CD8-positive, alpha-beta memory T cell (primary cell): ENCODE results near the gene OR5K4. TPM values are rescaled to one million over a fixed set of nuclear protein-coding genes. Genes with fewer than 3 reads are reported as not detected.

Source experiments
- CTCF ChIA-PET: fragments of 350-600 bp; sonication (Branson Sonifier 250); formaldehyde crosslinking; loops from one replicate; lab custom pipeline; 2021; ENCODE audit warnings: antibody characterized with exemption; lab: Charles Lee
- POLR2A ChIA-PET: fragments of 350-600 bp; sonication (Branson Sonifier 250); formaldehyde crosslinking; loops from one replicate; lab custom pipeline; 2021; ENCODE audit warnings: antibody characterized with exemption; lab: Charles Lee
- DNase-seq, 5 donors: peaks; one replicate each; pipeline versions ENCODE4 v3.0.0 to v3.0.0-alpha.2; 2020 to 2022; ENCODE audit warnings: mixed read lengths in 1 of 5
- H3K27ac ChIP-seq: one replicate; pipeline ENCODE4 v1.7.0; 2013; ENCODE audit warnings: low read depth, mild to moderate bottlenecking, low read length, moderate library complexity
- H3K27me3 ChIP-seq: 2 replicates; pipeline ENCODE4 v1.7.0; 2013; ENCODE audit warnings: low read length, mild to moderate bottlenecking; ENCODE audit not compliant: insufficient read depth, poor library complexity, severe bottlenecking
- H3K36me3 ChIP-seq: 2 replicates; pipeline ENCODE4 v1.7.0; 2013; ENCODE audit warnings: mild to moderate bottlenecking, low read length, moderate library complexity; ENCODE audit not compliant: insufficient read depth
- H3K4me1 ChIP-seq: 2 replicates; pipeline ENCODE4 v1.7.0; 2013; ENCODE audit warnings: mild to moderate bottlenecking, low read length, moderate library complexity; ENCODE audit not compliant: insufficient read depth
- H3K4me3 ChIP-seq: 2 replicates; pipeline ENCODE4 v1.7.0; 2013; ENCODE audit warnings: mild to moderate bottlenecking, low read length
- H3K9me3 ChIP-seq: 2 replicates; pipeline ENCODE4 v1.7.0; 2013; ENCODE audit warnings: mild to moderate bottlenecking, low read length
- H3K27ac Mint-ChIP-seq, 8 donors: one replicate each; pipeline ENCODE4 v1.8.0; 2020 to 2021; ENCODE audit warnings: mixed read lengths in 8 of 8, mild to moderate bottlenecking in 6 of 8, inconsistent platforms in 3 of 8, moderate library complexity in 3 of 8
- H3K27me3 Mint-ChIP-seq, 2 donors: one replicate each; pipeline ENCODE4 v1.8.0; 2020 to 2021; ENCODE audit warnings: mixed read lengths in 2 of 2, mild to moderate bottlenecking in 1 of 2, moderate library complexity in 1 of 2
- H3K36me3 Mint-ChIP-seq, 3 donors: one replicate each; pipeline ENCODE4 v1.8.0; 2020 to 2021; ENCODE audit warnings: mixed read lengths in 3 of 3, inconsistent platforms in 1 of 3, mild to moderate bottlenecking in 1 of 3
- H3K4me1 Mint-ChIP-seq, 3 donors: one replicate each; pipeline ENCODE4 v1.8.0; 2020 to 2021; ENCODE audit warnings: mixed read lengths in 3 of 3, inconsistent platforms in 1 of 3, mild to moderate bottlenecking in 1 of 3
- H3K4me3 Mint-ChIP-seq, 7 donors: one replicate each; pipeline ENCODE4 v1.8.0; 2020 to 2021; ENCODE audit warnings: mixed read lengths in 7 of 7, mild to moderate bottlenecking in 6 of 7, moderate library complexity in 4 of 7, inconsistent platforms in 2 of 7
- H3K9me3 Mint-ChIP-seq, 5 donors: one replicate each; pipeline ENCODE4 v1.8.0; 2020 to 2022; ENCODE audit warnings: mixed read lengths in 5 of 5, mild to moderate bottlenecking in 3 of 5, moderate library complexity in 2 of 5, inconsistent platforms in 1 of 5
- polyA plus RNA-seq: library from polyadenylated mRNA; unstranded; fragments of 300-500 nt; fragmentation: Illumina TruSeq; gene quantifications from one replicate; pipeline ENCODE4 v1.2.3, GENCODE V29; 2021
- total RNA-seq, 2 experiments: library from RNA; stranded (reverse); gene quantifications; one replicate each; pipeline ENCODE4 v1.2.3, GENCODE V29; 2021

The OR5K4 gene, protein sequence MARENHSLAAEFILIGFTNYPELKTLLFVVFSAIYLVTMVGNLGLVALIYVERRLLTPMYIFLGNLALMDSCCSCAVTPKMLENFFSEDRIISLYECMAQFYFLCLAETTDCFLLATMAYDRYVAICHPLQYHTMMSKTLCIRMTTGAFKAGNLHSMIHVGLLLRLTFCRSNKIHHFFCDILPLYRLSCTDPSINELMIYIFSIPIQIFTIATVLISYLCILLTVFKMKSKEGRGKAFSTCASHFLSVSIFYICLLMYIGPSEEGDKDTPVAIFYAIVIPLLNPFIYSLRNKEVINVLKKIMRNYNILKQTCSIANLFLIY
- total RNA-seq (not detected), polyA plus RNA-seq (not detected)

DNA sequence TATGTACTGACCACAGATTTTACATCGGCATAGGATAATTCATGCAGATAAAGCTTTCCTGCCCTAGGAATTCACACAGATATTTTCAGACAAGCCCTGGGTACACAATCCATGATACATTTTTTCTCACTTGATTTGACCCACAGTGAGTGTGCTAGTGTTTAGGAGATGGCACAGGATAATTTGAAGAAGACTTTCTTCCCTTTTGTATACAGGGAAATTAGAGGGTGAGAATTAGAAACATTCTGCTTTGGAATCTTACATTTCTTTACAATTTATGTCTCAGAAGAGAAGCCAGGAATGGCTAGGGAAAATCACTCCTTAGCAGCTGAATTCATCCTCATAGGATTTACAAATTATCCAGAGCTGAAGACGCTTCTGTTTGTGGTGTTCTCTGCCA, at the start of gene OR5K4:
Gene OR5K4, plus strand, starts transcription at position 301 of the 400 bp plus-strand sequence. Its CDS starts 0 bp downstream, at position 301.
- no peak within 1 kb of the TSS for H3K27ac ChIP-seq
- no peaks in the 10 kb centered on the region for H3K9me3 ChIP-seq
- H3K4me1 Mint-ChIP-seq: no peaks in the 10 kb centered on the region
- H3K27me3 ChIP-seq: no peaks in the 10 kb centered on the region
- no peak within 1 kb of the TSS for H3K4me3 ChIP-seq
- H3K9me3 Mint-ChIP-seq: peaks cover 2 to 10% (median 4%) of the 10 kb centered on the region in 5 donors
- ChIA-PET POLR2A (no interaction called here), CTCF (no interaction called here)
- H3K36me3 ChIP-seq: no peaks in the 10 kb centered on the region
- DNase-seq: no peak
- H3K4me3 Mint-ChIP-seq: no peak within 1 kb of the TSS
- peaks cover 1 to 6% (median 4%) of the 10 kb centered on the region in 3 donors for H3K36me3 Mint-ChIP-seq
- peaks cover 5 to 11% of the 10 kb centered on the region in 2 donors for H3K27me3 Mint-ChIP-seq
- H3K4me1 ChIP-seq: no peaks in the 10 kb centered on the region
- no peak within 1 kb of the TSS for H3K27ac Mint-ChIP-seq

DNA sequence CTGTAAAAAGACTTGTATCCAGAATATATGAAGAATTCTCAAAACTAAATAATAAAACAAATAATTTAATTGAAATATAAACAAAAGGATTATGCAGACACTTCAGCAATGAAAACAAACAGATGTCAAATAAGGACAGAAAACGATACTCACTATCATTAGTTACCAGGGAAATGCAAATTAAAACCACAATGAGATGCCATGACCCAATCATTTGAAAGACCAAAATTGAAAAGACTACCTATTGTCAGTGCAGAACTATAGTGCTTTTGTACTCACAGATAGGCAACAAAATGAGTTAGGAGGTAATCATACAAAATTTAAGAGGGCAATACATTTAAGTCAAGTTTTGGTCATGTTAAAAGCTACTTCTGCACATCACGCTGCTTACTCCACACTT, 31.6 kb upstream of the OR5K4 start:
- H3K27me3 Mint-ChIP-seq: no peaks in the 10 kb centered on the region
- no peak overlapping the region for H3K27ac Mint-ChIP-seq
- H3K9me3 ChIP-seq: no peaks in the 10 kb centered on the region
- no peak overlapping the region for H3K4me3 Mint-ChIP-seq
- no peaks in the 10 kb centered on the region for H3K4me1 ChIP-seq
- H3K36me3 Mint-ChIP-seq: no peaks in the 10 kb centered on the region
- no peak for DNase-seq
- no peaks in the 10 kb centered on the region for H3K9me3 Mint-ChIP-seq
- CTCF ChIA-PET: no interaction called here
- H3K36me3 ChIP-seq: no peaks in the 10 kb centered on the region
- POLR2A ChIA-PET: no interaction called here
- no peaks in the 10 kb centered on the region for H3K4me1 Mint-ChIP-seq
- no peak overlapping the region for H3K27ac ChIP-seq
- H3K27me3 ChIP-seq: no peaks in the 10 kb centered on the region
- no peak overlapping the region for H3K4me3 ChIP-seq

DNA sequence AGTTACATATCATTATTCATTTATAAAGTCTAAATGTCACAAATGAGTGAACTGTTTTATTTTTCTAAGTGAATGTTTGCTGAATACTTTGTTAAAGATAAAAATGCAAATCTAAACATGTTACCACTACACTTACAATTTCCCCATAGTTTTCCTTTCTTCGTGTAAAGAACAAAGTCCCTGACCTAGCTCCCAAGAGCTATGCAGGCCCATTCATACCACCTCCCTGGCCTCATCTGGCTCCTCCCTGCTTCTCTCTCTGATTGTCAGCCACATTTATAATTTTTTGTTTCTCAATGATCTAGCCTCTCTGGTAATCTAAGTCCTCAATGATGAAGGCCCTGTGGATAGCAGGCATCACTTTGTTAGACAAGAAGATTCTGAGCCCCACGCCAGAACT, 31.0 kb upstream of the OR5K4 start:
- ChIA-PET POLR2A (no interaction called here), CTCF (no interaction called here)
- no peak overlapping the region for H3K27ac Mint-ChIP-seq
- no peaks in the 10 kb centered on the region for H3K4me1 Mint-ChIP-seq
- H3K27me3 Mint-ChIP-seq: peaks cover 0 to 2% of the 10 kb centered on the region in 2 donors
- Histone ChIP-seq H3K27me3 (no peaks in the 10 kb centered on the region), H3K4me3 (no peak overlapping the region), H3K27ac (no peak overlapping the region), H3K9me3 (no peaks in the 10 kb centered on the region), H3K36me3 (no peaks in the 10 kb centered on the region), H3K4me1 (no peaks in the 10 kb centered on the region)
- DNase-seq: no peak
- no peaks in the 10 kb centered on the region for H3K9me3 Mint-ChIP-seq
- H3K4me3 Mint-ChIP-seq: no peak overlapping the region
- H3K36me3 Mint-ChIP-seq: no peaks in the 10 kb centered on the region

DNA sequence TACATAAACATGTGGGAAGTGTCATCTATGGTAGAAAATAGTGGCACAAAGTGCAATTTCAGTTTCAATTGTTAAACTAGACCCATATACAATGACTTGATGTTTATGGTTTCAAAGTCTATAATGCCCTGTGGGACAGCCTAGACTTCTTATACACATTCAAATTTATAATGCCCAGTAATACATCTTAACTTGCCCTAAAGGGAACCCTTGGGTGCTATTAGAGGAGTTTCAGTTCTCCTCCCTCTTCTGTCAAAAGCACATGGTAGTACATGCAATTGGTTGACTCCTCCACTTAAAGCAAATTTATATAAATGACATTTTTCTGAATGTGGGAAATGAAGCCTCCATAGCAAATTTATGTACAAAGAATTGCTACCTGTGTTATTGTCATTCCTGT, 30.2 kb upstream of the OR5K4 start:
- Mint-ChIP-seq H3K36me3 (no peaks in the 10 kb centered on the region), H3K27ac (no peak overlapping the region), H3K4me3 (no peak overlapping the region), H3K4me1 (no peaks in the 10 kb centered on the region), H3K27me3 (peaks cover 0 to 3% of the 10 kb centered on the region in 2 donors), H3K9me3 (no peaks in the 10 kb centered on the region)
- no peak overlapping the region for H3K27ac ChIP-seq
- DNase-seq: no peak
- ChIA-PET POLR2A (no interaction called here), CTCF (no interaction called here)
- no peak overlapping the region for H3K4me3 ChIP-seq
- H3K9me3 ChIP-seq: no peaks in the 10 kb centered on the region
- no peaks in the 10 kb centered on the region for H3K27me3 ChIP-seq
- no peaks in the 10 kb centered on the region for H3K36me3 ChIP-seq
- H3K4me1 ChIP-seq: no peaks in the 10 kb centered on the region

DNA sequence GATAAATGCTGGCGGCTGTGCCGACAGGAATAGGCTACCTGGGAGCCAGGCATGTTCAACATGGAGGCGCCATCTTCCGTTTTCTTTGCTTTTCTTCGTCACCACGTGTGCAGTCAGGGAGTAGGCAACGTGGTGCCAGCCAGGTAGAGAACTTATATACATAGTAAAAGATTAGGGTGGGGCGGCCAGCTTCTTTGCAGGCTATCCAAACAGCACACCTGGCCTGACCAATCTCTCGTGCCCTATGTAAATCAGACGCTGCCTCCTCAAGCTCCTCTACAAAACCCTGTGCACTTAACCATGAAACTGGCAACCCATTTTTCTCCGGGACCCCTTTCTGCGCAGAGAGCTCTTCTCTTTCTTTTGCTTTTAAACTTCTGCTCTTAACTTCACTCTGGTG, 28.6 kb upstream of the OR5K4 start:
- H3K27me3 ChIP-seq: no peaks in the 10 kb centered on the region
- Mint-ChIP-seq H3K9me3 (no peaks in the 10 kb centered on the region), H3K4me1 (peaks cover 3 to 6% (median 5%) of the 10 kb centered on the region in 3 donors), H3K27me3 (peaks cover 0 to 5% of the 10 kb centered on the region in 2 donors), H3K4me3 (no peak overlapping the region), H3K36me3 (no peaks in the 10 kb centered on the region), H3K27ac (no peak overlapping the region)
- ChIA-PET POLR2A (no interaction called here), CTCF (interaction anchor here (1.8 kb wide), 1 partner anchor 285 kb away, joined by 5 read pairs; no protein-coding TSS in a partner anchor)
- no peaks in the 10 kb centered on the region for H3K9me3 ChIP-seq
- DNase-seq: no peak
- H3K4me1 ChIP-seq: no peaks in the 10 kb centered on the region
- H3K36me3 ChIP-seq: no peaks in the 10 kb centered on the region
- H3K27ac ChIP-seq: no peak overlapping the region
- no peak overlapping the region for H3K4me3 ChIP-seq

DNA sequence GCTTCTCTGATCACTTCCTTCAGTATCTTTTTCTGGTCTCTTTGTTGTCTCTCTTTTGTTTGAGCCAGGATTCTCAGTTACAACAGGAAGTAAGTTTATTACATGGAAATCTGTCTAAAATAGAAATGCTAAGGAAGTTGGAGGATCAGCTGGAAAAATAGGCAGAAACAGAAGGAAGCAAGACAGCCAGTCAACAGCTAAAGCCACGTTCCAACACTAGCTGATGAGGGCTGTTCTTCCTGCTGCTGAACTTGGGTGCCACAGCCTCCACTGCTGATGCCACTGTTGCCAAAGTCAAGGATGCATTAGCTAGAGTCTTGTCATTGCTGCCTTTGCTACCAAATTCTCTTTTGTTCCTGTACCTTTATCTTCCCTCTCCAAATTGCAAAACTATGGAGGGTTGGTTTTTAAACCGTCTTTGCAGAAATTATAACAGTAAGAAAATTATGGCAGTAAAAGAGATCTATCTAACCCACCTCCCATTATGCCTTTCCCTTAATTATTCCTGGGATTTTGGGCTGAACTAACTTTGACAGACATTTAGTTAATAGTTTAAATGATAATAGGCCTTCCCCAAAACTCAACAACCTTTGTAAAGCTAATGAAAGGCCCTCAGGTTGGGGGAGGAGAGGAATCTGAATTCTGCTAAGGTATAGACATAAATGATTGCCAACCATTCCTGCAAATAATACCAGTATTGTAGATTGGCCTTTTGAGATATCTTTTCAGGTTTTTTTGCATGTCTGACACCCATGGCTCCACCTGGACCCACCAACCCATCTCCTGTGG, 27.4 kb upstream of the OR5K4 start:
- Histone ChIP-seq H3K27me3 (no peaks in the 10 kb centered on the region), H3K36me3 (no peaks in the 10 kb centered on the region), H3K27ac (no peak overlapping the region), H3K4me3 (no peak overlapping the region), H3K4me1 (no peaks in the 10 kb centered on the region), H3K9me3 (no peaks in the 10 kb centered on the region)
- H3K27me3 Mint-ChIP-seq: peaks cover 4 to 5% of the 10 kb centered on the region in 2 donors
- H3K36me3 Mint-ChIP-seq: no peaks in the 10 kb centered on the region
- no peak overlapping the region for H3K27ac Mint-ChIP-seq
- CTCF ChIA-PET: interaction anchor here (1.1 to 1.8 kb wide), 2 partner anchors 141 to 286 kb away, joined by 3 to 5 read pairs; no protein-coding TSS in a partner anchor
- no peak overlapping the region for H3K4me3 Mint-ChIP-seq
- H3K4me1 Mint-ChIP-seq: peaks cover 3 to 6% (median 5%) of the 10 kb centered on the region in 3 donors
- POLR2A ChIA-PET: no interaction called here
- no peaks in the 10 kb centered on the region for H3K9me3 Mint-ChIP-seq
- no peak for DNase-seq

DNA sequence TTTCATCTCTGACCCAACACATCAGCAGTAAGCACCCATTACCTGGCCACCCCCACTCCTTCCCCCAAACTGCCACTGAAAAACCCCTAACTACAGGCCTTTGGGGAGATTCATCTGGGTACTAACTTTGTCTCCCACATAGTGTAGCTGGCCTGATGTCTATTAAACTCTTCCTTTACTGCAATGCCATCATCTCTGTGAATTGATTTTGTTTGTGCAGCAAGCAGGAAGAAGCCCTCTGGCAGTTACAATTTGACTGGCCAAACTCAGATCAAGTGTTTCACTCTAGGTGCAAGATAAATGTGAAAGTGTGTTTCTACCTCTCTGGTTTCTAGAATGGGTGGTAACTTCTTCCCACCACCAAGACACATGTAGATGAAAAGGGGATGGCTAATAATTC, 26.7 kb upstream of the OR5K4 start:
- Histone ChIP-seq H3K27me3 (no peaks in the 10 kb centered on the region), H3K36me3 (no peaks in the 10 kb centered on the region), H3K4me1 (no peaks in the 10 kb centered on the region), H3K27ac (no peak overlapping the region), H3K9me3 (no peaks in the 10 kb centered on the region), H3K4me3 (no peak overlapping the region)
- no peak overlapping the region for H3K4me3 Mint-ChIP-seq
- peaks cover 4 to 5% of the 10 kb centered on the region in 2 donors for H3K27me3 Mint-ChIP-seq
- H3K9me3 Mint-ChIP-seq: no peaks in the 10 kb centered on the region
- peaks cover 3 to 6% (median 5%) of the 10 kb centered on the region in 3 donors for H3K4me1 Mint-ChIP-seq
- no peak for DNase-seq
- no peaks in the 10 kb centered on the region for H3K36me3 Mint-ChIP-seq
- POLR2A ChIA-PET: no interaction called here
- CTCF ChIA-PET: interaction anchor here (1.8 kb wide), 1 partner anchor 287 kb away, joined by 5 read pairs; no protein-coding TSS in a partner anchor
- no peak overlapping the region for H3K27ac Mint-ChIP-seq

DNA sequence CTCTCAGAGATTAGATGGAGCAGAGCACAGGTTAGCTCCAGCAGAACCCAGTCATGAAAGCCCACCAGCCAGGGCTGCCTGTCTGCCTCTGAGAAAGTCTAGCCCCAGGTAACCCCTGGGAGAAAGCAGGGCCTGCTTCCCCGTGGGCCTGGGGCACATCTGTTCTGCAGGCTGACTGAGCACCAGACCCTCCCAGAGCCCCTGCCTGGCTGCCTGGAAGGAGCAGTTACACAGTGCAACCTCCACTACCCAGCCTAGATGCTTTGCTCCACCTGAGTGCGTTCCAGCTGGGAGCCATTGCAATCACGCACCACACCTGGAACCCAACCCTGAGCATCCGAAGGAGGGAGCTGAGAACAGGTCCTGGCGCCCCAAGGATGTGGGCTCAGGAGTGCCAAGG, 24.7 kb upstream of the OR5K4 start:
- peaks cover 4 to 5% of the 10 kb centered on the region in 2 donors for H3K27me3 Mint-ChIP-seq
- DNase-seq: no peak
- Histone ChIP-seq H3K9me3 (no peaks in the 10 kb centered on the region), H3K4me1 (no peaks in the 10 kb centered on the region), H3K4me3 (no peak overlapping the region), H3K27ac (no peak overlapping the region), H3K27me3 (no peaks in the 10 kb centered on the region), H3K36me3 (no peaks in the 10 kb centered on the region)
- ChIA-PET CTCF (interaction anchor here (0.7 to 2.9 kb wide), 8 partner anchors 11 to 304 kb away, joined by 3 to 14 read pairs (median 6); partner anchors contain the start of gene CPOX), POLR2A (no interaction called here)
- H3K4me3 Mint-ChIP-seq: no peak overlapping the region
- peaks cover 3 to 6% (median 5%) of the 10 kb centered on the region in 3 donors for H3K4me1 Mint-ChIP-seq
- no peaks in the 10 kb centered on the region for H3K36me3 Mint-ChIP-seq
- H3K9me3 Mint-ChIP-seq: no peaks in the 10 kb centered on the region
- no peak overlapping the region for H3K27ac Mint-ChIP-seq
